ENCODE results near the gene RAD21L1.

- TF ChIP-seq CTCF (IDR thresholded peaks at IDR 0.05; ENCODE audit: low read depth, low read length, missing input control) (no peak), YY1 (IDR thresholded peaks at IDR 0.05) (no peak), GABPA (IDR thresholded peaks at IDR 0.05 in 1 of 2, conservative IDR thresholded peaks at IDR 0.05 in 1 of 2) (no peak), TAF1 (conservative IDR thresholded peaks at IDR 0.05) (no peak), RAD21 (IDR thresholded peaks at IDR 0.05) (no peak), REST (IDR thresholded peaks at IDR 0.05) (no peak), SP1 (IDR thresholded peaks at IDR 0.05) (no peak), MAX (IDR thresholded peaks at IDR 0.05) (no peak), ATF3 (IDR thresholded peaks at IDR 0.05) (no peak), FOXA1 (IDR thresholded peaks at IDR 0.05) (no peak), RXRA (IDR thresholded peaks at IDR 0.05) (no peak), JUND (IDR thresholded peaks at IDR 0.05) (no peak), EGR1 (IDR thresholded peaks at IDR 0.05; ENCODE audit: low read depth in 2 of 2) (no peak), NR2F2 (IDR thresholded peaks at IDR 0.05) (no peak)
Observed at GRCh38 chr20:1229541-1229940, 3.7 kb downstream of the RAD21L1 start.

Data from liver (tissue), 3 donors.